K562 (cell line): ENCODE results near the gene ELP5. TPM values are rescaled to one million over a fixed set of nuclear protein-coding genes. Genes with fewer than 3 reads are reported as not detected.

ENCODE experiments used
- ATAC-seq: fragments of 200-7000 bp; cut with Tn5 transposase; 3 replicates; pipeline ENCODE4 v1.9.1; 2020; ENCODE audit warnings: moderate library complexity
- BruUV-seq: library from RNA; stranded (reverse); fragments of 400-500 nt; replicated peaks from 2 replicates; lab custom pipeline; 2021; lab: Mats Ljungman, UMichigan
- CTCF ChIA-PET: fragments of 300-600 bp; formaldehyde crosslinking; extraction: SDS; loops from one replicate; lab custom pipeline; 2021; ENCODE audit warnings: low intra/inter-chr PET ratio; lab: Yijun Ruan, JAX
- POLR2A ChIA-PET: fragments of 300-600, 350-650 bp; sonication (Branson Sonifier 250); formaldehyde crosslinking; extraction: SDS; loops from one replicate; lab custom pipeline; 2021; ENCODE audit warnings: antibody characterized with exemption, inconsistent platforms; lab: Yijun Ruan, JAX
- DNase-seq, 4 experiments: peaks; one replicate each; pipeline versions ENCODE4 v3.0.0 to v3.0.0-alpha.2; 2011 to 2018; ENCODE audit warnings: low spot score in 3 of 4, mixed read lengths in 3 of 4; ENCODE audit errors: extremely low read depth in 1 of 4
- FAIRE-seq: peaks from 2 replicates; lab custom pipeline; 2011; peaks lifted over from hg19 to GRCh38; lab: Jason Lieb, UNC
- H2AFZ ChIP-seq: 2 replicates; pipeline ENCODE4 v1.6.0; 2011; ENCODE audit warnings: low read depth, low read length, control low read depth, inconsistent platforms
- H3K27ac ChIP-seq: fragments of 200-600 bp; 3 replicates; pipeline ENCODE4 v1.8.0; 2011; ENCODE audit warnings: low read depth, mild to moderate bottlenecking, control low read depth, inconsistent platforms, low read length, moderate library complexity, mixed read lengths; ENCODE audit errors: extremely low read depth
- H3K27me3 ChIP-seq, 2 experiments: fragments of 300-600 bp in 1 of 2; 2 replicates in 1 of 2; 3 replicates in 1 of 2; pipeline versions ENCODE4 v1.6.0 to v1.8.0; 2011; ENCODE audit warnings: inconsistent platforms in 2 of 2, low read length in 2 of 2, mild to moderate bottlenecking in 1 of 2, mixed read lengths in 1 of 2, moderate library complexity in 1 of 2; ENCODE audit not compliant: control insufficient read depth in 2 of 2, insufficient read depth in 2 of 2
- H3K36me3 ChIP-seq: fragments of 300-600 bp; 3 replicates; pipeline ENCODE4 v1.8.0; 2011; ENCODE audit warnings: mild to moderate bottlenecking, low read length, inconsistent platforms; ENCODE audit not compliant: control insufficient read depth, insufficient read depth
- H3K4me1 ChIP-seq, 2 experiments: fragments of 200-600 bp in 1 of 2; replicated peaks in 1 of 2; 2 replicates in 1 of 2; 3 replicates in 1 of 2; pipeline versions ENCODE4 v1.5.1 to v1.8.0; 2011; ENCODE audit warnings: inconsistent platforms in 2 of 2, low read length in 2 of 2, mild to moderate bottlenecking in 1 of 2, mixed read lengths in 1 of 2, moderate library complexity in 1 of 2; ENCODE audit not compliant: control insufficient read depth in 2 of 2, insufficient read depth in 2 of 2
- H3K4me2 ChIP-seq: 2 replicates; pipeline ENCODE4 v1.6.1; 2011; ENCODE audit warnings: low read length, control low read depth, inconsistent platforms, mixed read lengths; ENCODE audit not compliant: insufficient read depth
- H3K4me3 ChIP-seq: fragments of 200-600 bp; sonication (generic), shearing (Covaris generic); 2 replicates; pipeline ENCODE4 v1.5.1; 2016; ENCODE audit warnings: control low read depth, inconsistent platforms
- H3K79me2 ChIP-seq: fragments of 200-600 bp; 3 replicates; pipeline ENCODE4 v1.8.0; 2011; ENCODE audit warnings: low read length, inconsistent platforms; ENCODE audit not compliant: control insufficient read depth, insufficient read depth
- H3K9ac ChIP-seq, 2 experiments: 2 replicates each; pipeline versions ENCODE4 v1.6.0 to v1.6.1; 2011; ENCODE audit warnings: low read depth in 2 of 2, low read length in 2 of 2, control low read depth in 1 of 2, inconsistent platforms in 1 of 2, mild to moderate bottlenecking in 1 of 2, mixed read lengths in 1 of 2; ENCODE audit not compliant: insufficient read depth in 1 of 2
- H3K9me1 ChIP-seq: one replicate; pipeline ENCODE4 v1.6.0; 2011; ENCODE audit warnings: inconsistent platforms, mild to moderate bottlenecking, low read length, moderate library complexity; ENCODE audit not compliant: control insufficient read depth, insufficient read depth
- H3K9me3 ChIP-seq: replicated peaks from 2 replicates; pipeline ENCODE4 v1.5.1; 2011; ENCODE audit warnings: low read depth, low read length, inconsistent platforms; ENCODE audit not compliant: control insufficient read depth, insufficient read depth
- H4K20me1 ChIP-seq: replicated peaks from 2 replicates; pipeline ENCODE4 v1.6.1; 2011; ENCODE audit warnings: low read length, inconsistent platforms, mixed read lengths; ENCODE audit not compliant: control insufficient read depth, insufficient read depth
- CBX1 ChIP-seq: sonication (generic); IDR thresholded peaks from 2 replicates; pipeline ENCODE4 v1.6.1; 2016; ENCODE audit warnings: antibody characterized with exemption, low read depth, mild to moderate bottlenecking
- GABPB2 ChIP-seq: fragments of 250-450 bp; sonication (Bioruptor Pico); conservative IDR thresholded peaks from 2 replicates; pipeline ENCODE4 v1.5.1; 2021; ENCODE audit warnings: mild to moderate bottlenecking
- HDAC3 ChIP-seq: fragments of 450-650 bp; IDR thresholded peaks from 2 replicates; pipeline ENCODE4 v1.6.1; 2018; ENCODE audit warnings: borderline replicate concordance, mild to moderate bottlenecking, moderate library complexity; ENCODE audit not compliant: partially characterized antibody
- RFX7 ChIP-seq: fragments of 250-450 bp; sonication (Bioruptor Pico); IDR thresholded peaks from 2 replicates; pipeline ENCODE4 v1.5.1; 2021; ENCODE audit warnings: mild to moderate bottlenecking
- THRB ChIP-seq: fragments of 450-650 bp; formaldehyde crosslinking; conservative IDR thresholded peaks from 2 replicates; pipeline ENCODE4 v1.4.0; 2022; ENCODE audit warnings: mild to moderate bottlenecking, missing genetic modification characterization
- U2AF1 ChIP-seq: fragments of 200-400 bp; formaldehyde crosslinking; optimal IDR thresholded peaks from 2 replicates; pipeline ENCODE3; 2017; ENCODE audit warnings: mild to moderate bottlenecking, low read depth, low read length, moderate library complexity
- ZNF263 ChIP-seq: sonication (generic); formaldehyde crosslinking; IDR thresholded peaks from 2 replicates; pipeline ENCODE4 v1.8.0; 2022; ENCODE audit warnings: mild to moderate bottlenecking, missing genetic modification reagents, borderline replicate concordance
- WGBS: fragments of 100-300 bp; shearing (Covaris generic); methylation state at CpG from one replicate; pipeline ENCODE4 v1.1.6; 2016; ENCODE audit warnings: low coverage, mixed read lengths; ENCODE audit not compliant: insufficient coverage; ENCODE audit errors: missing lambda C conversion rate; 5-methylcytosine and 5-hydroxymethylcytosine counted together
- in situ Hi-C: fragments of 300-500 bp; cut with MboI; formaldehyde crosslinking; loops from 4 replicates; pipeline ENCODE4 v1.15.0; 2018; ENCODE audit warnings: inconsistent platforms, mixed read lengths
- intact Hi-C: fragments of 100-400 bp; cut with micrococcal nuclease; formaldehyde crosslinking; loops from 2 replicates; pipeline ENCODE4 v1.14.2; 2022
- polyA plus RNA-seq, 8 experiments: library from polyadenylated mRNA; depleted of rRNA in 4 of 8; stranded (reverse) in 5 of 8; unstranded in 3 of 8; fragments of >200 nt; fragmentation: Nextera tagmentation in 2 of 8; fragmentation: Illumina TruSeq in 1 of 8; extraction: Ambion mirVana in 2 of 8; extraction: Trizol in 1 of 8; gene quantifications; 2 replicates each; pipeline versions ENCODE4 v1.2.1 to v1.2.3, GENCODE V29; 2011 to 2014; ENCODE audit warnings: inconsistent platforms in 1 of 8, missing spikeins in 1 of 8
- total RNA-seq, 7 experiments: library from RNA; depleted of rRNA in 6 of 7; stranded (reverse); fragments of >200 nt in 6 of 7; fragmentation: Illumina TruSeq in 2 of 7; extraction: Trizol in 2 of 7; gene quantifications; 2 replicates each; pipeline versions ENCODE4 v1.2.1 to v1.2.3, GENCODE V29; 2011 to 2021; ENCODE audit warnings: low replicate concordance in 1 of 7

Gene ELP5
- total and polyA plus RNA-seq, 9 of the 15 experiments (the other 6 are each of a cell fraction or from before 2014, with no cell fraction given), result 25.7 to 77.9 (median 52.9) TPM

- peaks cover 31 to 42% of the 10 kb centered on the region in 2 experiments; a peak in 4 of 5 replicates for H3K4me1 ChIP-seq
- peak overlapping the region in 1 of 2 experiments; percentile 66; a peak in 2 of 4 replicates for H3K9ac ChIP-seq
- H2AFZ ChIP-seq, result no peak overlapping the region
- TF ChIP-seq CBX1 (no peak), ZNF263 (no peak), GABPB2 (CRISPR knock-in tag) (no peak), THRB (CRISPR knock-in tag) (no peak), HDAC3 (no peak), RFX7 (CRISPR knock-in tag) (no peak), U2AF1 (no peak)
- TF ChIP-seq, all 486 proteins: peak for 0
- BruUV-seq, result no TSS peak
- in situ Hi-C loops, result no loop called here
- ChIA-PET POLR2A (interaction anchor here (6.6 kb wide), 1 partner anchor 14 kb away, joined by 73 read pairs; the partner anchor contains the start of genes ACADVL and DLG4), CTCF (no interaction called here)
- Histone ChIP-seq H4K20me1 (peaks cover 10% of the 10 kb centered on the region), H3K4me2 (no peak overlapping the region), H3K9me3 (no peaks in the 10 kb centered on the region), H3K9me1 (peaks cover 4% of the 10 kb centered on the region), H3K27me3 (no peaks in the 10 kb centered on the region), H3K4me3 (no peak overlapping the region), H3K36me3 (peaks cover 54% of the 10 kb centered on the region; the same call in 2 of the 3 replicates), H3K27ac (peak overlapping the region; percentile 94; the same call in 2 of the 3 replicates), H3K79me2 (peaks cover 93% of the 10 kb centered on the region)
- 84% methylated on average over 6 of the region's 6 CpGs for WGBS
- DNase-seq, result no peak
- ATAC-seq, result no peak
- no peak for FAIRE-seq
- intact Hi-C loops, result loop anchor here (5.0 kb wide), 1 partner anchor 45 kb away; the partner anchor contains the start of gene SLC2A4
Measured at GRCh38 chr17:7236808-7237207, 15.2 kb upstream of the ELP5 start.
